Fibroblast of lung (primary cell): Measurements from ENCODE around the gene ADAM10. TPM values are rescaled to one million over a fixed set of nuclear protein-coding genes. Genes with fewer than 3 reads are reported as not detected.
A peak's percentile ranks its signal among the peaks of the same experiment; 100 is the strongest.

Experiments used
- DNase-seq, 2 donors: peaks; one replicate each; pipeline versions ENCODE4 v3.0.0 to v3.0.0-alpha.2; 2010; ENCODE audit warnings: low read depth in 2 of 2
- H2AFZ ChIP-seq: 2 replicates; pipeline ENCODE4 v1.5.1; 2012; ENCODE audit warnings: low read length, control low read depth, inconsistent platforms
- H3K27ac ChIP-seq: 2 replicates; pipeline ENCODE4 v1.5.1; 2011; ENCODE audit warnings: low read length, control low read depth; ENCODE audit not compliant: insufficient read depth
- H3K27me3 ChIP-seq: 2 replicates; pipeline ENCODE4 v1.5.1; 2011; ENCODE audit warnings: mild to moderate bottlenecking, low read length; ENCODE audit not compliant: control insufficient read depth, insufficient read depth
- H3K36me3 ChIP-seq: 2 replicates; pipeline ENCODE4 v1.5.1; 2011; ENCODE audit warnings: low read length; ENCODE audit not compliant: control insufficient read depth, insufficient read depth
- H3K4me1 ChIP-seq: 2 replicates; pipeline ENCODE4 v1.5.1; 2011; ENCODE audit warnings: low read length; ENCODE audit not compliant: control insufficient read depth, insufficient read depth; ENCODE audit errors: extremely low read depth
- H3K4me2 ChIP-seq: 2 replicates; pipeline ENCODE4 v1.5.1; 2011; ENCODE audit warnings: low read length, control low read depth; ENCODE audit not compliant: insufficient read depth; ENCODE audit errors: extremely low read depth
- H3K4me3 ChIP-seq, 4 experiments: fragments of 200-600 bp in 1 of 4; sonication (generic) in 1 of 4; replicated peaks in 1 of 4; 2 replicates each; pipeline ENCODE4 v1.5.1; 2011 to 2016; ENCODE audit warnings: low read length in 4 of 4, low read depth in 3 of 4, mild to moderate bottlenecking in 3 of 4, control low read depth in 2 of 4, inconsistent platforms in 1 of 4, mixed read lengths in 1 of 4; ENCODE audit not compliant: insufficient read depth in 1 of 4; ENCODE audit errors: control extremely low read depth in 1 of 4
- H3K79me2 ChIP-seq: 2 replicates; pipeline ENCODE4 v1.5.1; 2012; ENCODE audit warnings: mild to moderate bottlenecking, low read length, inconsistent platforms; ENCODE audit not compliant: control insufficient read depth, insufficient read depth
- H3K9ac ChIP-seq: 2 replicates; pipeline ENCODE4 v1.5.1; 2011; ENCODE audit warnings: mild to moderate bottlenecking, low read length, control low read depth; ENCODE audit not compliant: insufficient read depth
- H3K9me3 ChIP-seq: 2 replicates; pipeline ENCODE4 v1.5.1; 2012; ENCODE audit warnings: low read depth, low read length; ENCODE audit not compliant: control insufficient read depth, insufficient read depth
- H4K20me1 ChIP-seq: 2 replicates; pipeline ENCODE4 v1.5.1; 2011; ENCODE audit warnings: low read length; ENCODE audit not compliant: control insufficient read depth, insufficient read depth; ENCODE audit errors: extremely low read depth
- EZH2 ChIP-seq: IDR thresholded peaks from 2 replicates; pipeline ENCODE4 v1.5.1; 2012; ENCODE audit warnings: low read length, control low read depth, mild to moderate bottlenecking; ENCODE audit errors: missing control alignments
- polyA plus RNA-seq, 2 donors: library from polyadenylated mRNA; depleted of rRNA in 1 of 2; stranded (reverse) in 1 of 2; unstranded in 1 of 2; fragments of >200 nt; gene quantifications; 2 replicates each; pipeline ENCODE4 v1.2.1, GENCODE V29; 2011 to 2012; ENCODE audit warnings: missing spikeins in 1 of 2
- total RNA-seq: library from RNA; depleted of rRNA; stranded (reverse); fragments of >200 nt; gene quantifications from 2 replicates; pipeline ENCODE4 v1.2.1, GENCODE V29; 2014
- TF ChIP-seq, protein P1 (sequence below), 2 donors: IDR thresholded peaks in 1 of 2; conservative IDR thresholded peaks in 1 of 2; 1 replicate in 1 of 2; 2 replicates in 1 of 2; pipeline ENCODE4 v1.5.1; 2011 to 2012; ENCODE audit warnings: low read length in 2 of 2, control low read depth in 1 of 2, inconsistent platforms in 1 of 2, low read depth in 1 of 2, mild to moderate bottlenecking in 1 of 2

The ADAM10 gene
- total and polyA plus RNA-seq, 2 donors (not counting 1 experiment from before 2014, with no cell fraction given) = 224 to 318 TPM

- Histone ChIP-seq H3K36me3 (peaks cover 3% of the 10 kb centered on the region), H3K4me2 (no peak overlapping the region), H3K9me3 (no peaks in the 10 kb centered on the region), H3K4me1 (peaks cover 6% of the 10 kb centered on the region), H3K4me3 (no peak overlapping the region), H3K27ac (no peak overlapping the region), H3K27me3 (no peaks in the 10 kb centered on the region), H4K20me1 (no peaks in the 10 kb centered on the region), H2AFZ (no peak overlapping the region), H3K79me2 (no peaks in the 10 kb centered on the region), H3K9ac (no peak overlapping the region)
- peak; percentile 52 to 61 for DNase-seq
- TF ChIP-seq, protein P1, sequence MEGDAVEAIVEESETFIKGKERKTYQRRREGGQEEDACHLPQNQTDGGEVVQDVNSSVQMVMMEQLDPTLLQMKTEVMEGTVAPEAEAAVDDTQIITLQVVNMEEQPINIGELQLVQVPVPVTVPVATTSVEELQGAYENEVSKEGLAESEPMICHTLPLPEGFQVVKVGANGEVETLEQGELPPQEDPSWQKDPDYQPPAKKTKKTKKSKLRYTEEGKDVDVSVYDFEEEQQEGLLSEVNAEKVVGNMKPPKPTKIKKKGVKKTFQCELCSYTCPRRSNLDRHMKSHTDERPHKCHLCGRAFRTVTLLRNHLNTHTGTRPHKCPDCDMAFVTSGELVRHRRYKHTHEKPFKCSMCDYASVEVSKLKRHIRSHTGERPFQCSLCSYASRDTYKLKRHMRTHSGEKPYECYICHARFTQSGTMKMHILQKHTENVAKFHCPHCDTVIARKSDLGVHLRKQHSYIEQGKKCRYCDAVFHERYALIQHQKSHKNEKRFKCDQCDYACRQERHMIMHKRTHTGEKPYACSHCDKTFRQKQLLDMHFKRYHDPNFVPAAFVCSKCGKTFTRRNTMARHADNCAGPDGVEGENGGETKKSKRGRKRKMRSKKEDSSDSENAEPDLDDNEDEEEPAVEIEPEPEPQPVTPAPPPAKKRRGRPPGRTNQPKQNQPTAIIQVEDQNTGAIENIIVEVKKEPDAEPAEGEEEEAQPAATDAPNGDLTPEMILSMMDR (conservative IDR thresholded peaks at IDR 0.05 in 1 of 2, IDR thresholded peaks at IDR 0.05 in 1 of 2; ENCODE audit: low read depth in 1 of 2, low read length in 2 of 2) = no peak
- TF ChIP-seq EZH2 = no peak
These were observed 116.7 kb downstream of the ADAM10 start for GRCh38 chr15:58632789-58633188.

DNA sequence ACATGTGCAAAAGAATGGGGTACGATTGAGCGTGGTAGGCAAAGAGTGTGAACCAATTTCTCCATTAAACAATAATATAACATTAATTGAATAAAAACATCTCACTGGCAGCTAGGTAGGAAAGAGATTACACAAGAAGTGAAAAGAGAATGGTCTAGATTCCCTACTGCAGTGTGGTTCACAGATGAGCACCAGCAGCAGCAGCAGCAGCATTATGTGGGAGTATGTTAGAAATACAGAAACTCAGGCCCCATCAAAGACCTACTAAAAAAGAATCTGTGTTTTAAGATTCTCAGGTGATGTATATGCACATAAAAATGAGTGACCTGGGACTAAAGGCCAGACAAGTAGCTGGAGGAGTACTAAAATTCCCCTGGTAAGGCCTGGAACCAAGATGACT is 118.2 kb downstream of the ADAM10 start:
- Histone ChIP-seq H3K4me1 (peaks cover 7% of the 10 kb centered on the region), H3K4me2 (no peak overlapping the region), H3K9me3 (no peaks in the 10 kb centered on the region), H3K27me3 (no peaks in the 10 kb centered on the region), H3K4me3 (no peak overlapping the region), H4K20me1 (no peaks in the 10 kb centered on the region), H3K27ac (no peak overlapping the region), H3K9ac (no peak overlapping the region), H3K36me3 (no peaks in the 10 kb centered on the region), H3K79me2 (no peaks in the 10 kb centered on the region), H2AFZ (no peak overlapping the region)
- DNase-seq = no peak
- TF ChIP-seq, protein P1 (conservative IDR thresholded peaks at IDR 0.05 in 1 of 2, IDR thresholded peaks at IDR 0.05 in 1 of 2; ENCODE audit: low read depth in 1 of 2, low read length in 2 of 2) = no peak
- TF ChIP-seq EZH2 = no peak

DNA sequence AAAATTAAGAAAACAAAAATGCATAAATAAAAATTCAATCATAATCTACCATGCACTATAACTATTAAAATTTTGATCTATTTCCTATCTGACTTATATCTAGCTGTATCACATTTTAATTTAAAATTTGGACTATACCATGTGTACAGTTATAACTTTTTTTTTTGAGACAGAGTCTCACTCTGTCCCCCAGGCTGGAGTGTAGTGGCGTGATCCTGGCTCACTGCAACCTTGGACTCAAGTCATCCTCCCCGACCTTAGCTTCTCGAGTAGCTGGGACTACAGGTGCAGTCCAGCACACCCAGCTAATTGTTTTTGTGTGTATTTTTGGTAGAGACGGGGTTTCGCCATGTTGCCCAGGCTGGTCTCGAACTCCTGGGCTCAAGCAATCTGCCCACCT is 119.9 kb downstream of the ADAM10 start:
- Histone ChIP-seq H3K79me2 (no peaks in the 10 kb centered on the region), H3K27me3 (no peaks in the 10 kb centered on the region), H2AFZ (no peak overlapping the region), H3K27ac (no peak overlapping the region), H3K9me3 (no peaks in the 10 kb centered on the region), H3K36me3 (no peaks in the 10 kb centered on the region), H3K4me3 (no peak overlapping the region), H4K20me1 (no peaks in the 10 kb centered on the region), H3K9ac (no peak overlapping the region), H3K4me1 (peaks cover 7% of the 10 kb centered on the region), H3K4me2 (no peak overlapping the region)
- no peak for TF ChIP-seq EZH2
- TF ChIP-seq, protein P1 (conservative IDR thresholded peaks at IDR 0.05 in 1 of 2, IDR thresholded peaks at IDR 0.05 in 1 of 2; ENCODE audit: low read depth in 1 of 2, low read length in 2 of 2) = no peak
- DNase-seq = no peak
